Measurements from ENCODE around the gene CIT.

The CIT gene

GRCh38 chr12:119828300-119828699, 48.8 kb downstream of the CIT start:
- no peaks in the 10 kb centered on the region for H3K9me3 ChIP-seq (ENCODE audit: control insufficient read depth, insufficient read depth, low read length)
- no peak overlapping the region for H3K9ac ChIP-seq (ENCODE audit: low read depth, low read length)
- H3K4me3 ChIP-seq (ENCODE audit: low read depth, low read length), result no peak overlapping the region
- H3K27me3 ChIP-seq (ENCODE audit: control insufficient read depth, insufficient read depth, low read length), result no peaks in the 10 kb centered on the region
- no peaks in the 10 kb centered on the region for H3K4me1 ChIP-seq (ENCODE audit: control insufficient read depth, insufficient read depth, low read length)
- no peak overlapping the region for H3K27ac ChIP-seq (ENCODE audit: low read depth, low read length)
- H3K36me3 ChIP-seq (ENCODE audit: control insufficient read depth, insufficient read depth, low read length), result peaks cover 57% of the 10 kb centered on the region

- no peak overlapping the region for H3K9ac ChIP-seq (ENCODE audit: low read depth, low read length)
- H3K36me3 ChIP-seq (ENCODE audit: control insufficient read depth, insufficient read depth, low read length), result peaks cover 58% of the 10 kb centered on the region
- H3K9me3 ChIP-seq (ENCODE audit: control insufficient read depth, insufficient read depth, low read length), result no peaks in the 10 kb centered on the region
- H3K27ac ChIP-seq (ENCODE audit: low read depth, low read length), result no peak overlapping the region
- H3K4me1 ChIP-seq (ENCODE audit: control insufficient read depth, insufficient read depth, low read length), result no peaks in the 10 kb centered on the region
- H3K4me3 ChIP-seq (ENCODE audit: low read depth, low read length), result no peak overlapping the region
- no peaks in the 10 kb centered on the region for H3K27me3 ChIP-seq (ENCODE audit: control insufficient read depth, insufficient read depth, low read length)
Observed at GRCh38 chr12:119827760-119828159, 49.4 kb downstream of the CIT start.

GRCh38 chr12:119826661-119827445, 50.3 kb downstream of the CIT start:
- Histone ChIP-seq H3K4me1 (ENCODE audit: control insufficient read depth, insufficient read depth, low read length) (no peaks in the 10 kb centered on the region), H3K4me3 (ENCODE audit: low read depth, low read length) (no peak overlapping the region), H3K36me3 (ENCODE audit: control insufficient read depth, insufficient read depth, low read length) (peaks cover 59% of the 10 kb centered on the region), H3K27ac (ENCODE audit: low read depth, low read length) (no peak overlapping the region), H3K9me3 (ENCODE audit: control insufficient read depth, insufficient read depth, low read length) (no peaks in the 10 kb centered on the region), H3K27me3 (ENCODE audit: control insufficient read depth, insufficient read depth, low read length) (no peaks in the 10 kb centered on the region), H3K9ac (ENCODE audit: low read depth, low read length) (no peak overlapping the region)

GRCh38 chr12:119825262-119825661, 51.9 kb downstream of the CIT start:
- Histone ChIP-seq H3K27ac (ENCODE audit: low read depth, low read length) (no peak overlapping the region), H3K27me3 (ENCODE audit: control insufficient read depth, insufficient read depth, low read length) (no peaks in the 10 kb centered on the region), H3K36me3 (ENCODE audit: control insufficient read depth, insufficient read depth, low read length) (peaks cover 52% of the 10 kb centered on the region), H3K4me3 (ENCODE audit: low read depth, low read length) (no peak overlapping the region), H3K9me3 (ENCODE audit: control insufficient read depth, insufficient read depth, low read length) (no peaks in the 10 kb centered on the region), H3K4me1 (ENCODE audit: control insufficient read depth, insufficient read depth, low read length) (no peaks in the 10 kb centered on the region), H3K9ac (ENCODE audit: low read depth, low read length) (no peak overlapping the region)

GRCh38 chr12:119822046-119822445, 55.1 kb downstream of the CIT start:
- Histone ChIP-seq H3K9ac (ENCODE audit: low read depth, low read length) (no peak overlapping the region), H3K36me3 (ENCODE audit: control insufficient read depth, insufficient read depth, low read length) (peaks cover 59% of the 10 kb centered on the region), H3K9me3 (ENCODE audit: control insufficient read depth, insufficient read depth, low read length) (no peaks in the 10 kb centered on the region), H3K27me3 (ENCODE audit: control insufficient read depth, insufficient read depth, low read length) (no peaks in the 10 kb centered on the region), H3K4me1 (ENCODE audit: control insufficient read depth, insufficient read depth, low read length) (no peaks in the 10 kb centered on the region), H3K4me3 (ENCODE audit: low read depth, low read length) (no peak overlapping the region), H3K27ac (ENCODE audit: low read depth, low read length) (no peak overlapping the region)

- Histone ChIP-seq H3K27me3 (ENCODE audit: control insufficient read depth, insufficient read depth, low read length) (no peaks in the 10 kb centered on the region), H3K4me1 (ENCODE audit: control insufficient read depth, insufficient read depth, low read length) (no peaks in the 10 kb centered on the region), H3K9me3 (ENCODE audit: control insufficient read depth, insufficient read depth, low read length) (no peaks in the 10 kb centered on the region), H3K4me3 (ENCODE audit: low read depth, low read length) (no peak overlapping the region), H3K27ac (ENCODE audit: low read depth, low read length) (no peak overlapping the region), H3K9ac (ENCODE audit: low read depth, low read length) (no peak overlapping the region), H3K36me3 (ENCODE audit: control insufficient read depth, insufficient read depth, low read length) (peaks cover 52% of the 10 kb centered on the region)
Observed at GRCh38 chr12:119819322-119819721, 57.8 kb downstream of the CIT start.

- H3K4me3 ChIP-seq (ENCODE audit: low read depth, low read length), result no peak overlapping the region
- no peaks in the 10 kb centered on the region for H3K27me3 ChIP-seq (ENCODE audit: control insufficient read depth, insufficient read depth, low read length)
- peaks cover 46% of the 10 kb centered on the region for H3K36me3 ChIP-seq (ENCODE audit: control insufficient read depth, insufficient read depth, low read length)
- no peaks in the 10 kb centered on the region for H3K9me3 ChIP-seq (ENCODE audit: control insufficient read depth, insufficient read depth, low read length)
- H3K27ac ChIP-seq (ENCODE audit: low read depth, low read length), result no peak overlapping the region
- H3K9ac ChIP-seq (ENCODE audit: low read depth, low read length), result no peak overlapping the region
- H3K4me1 ChIP-seq (ENCODE audit: control insufficient read depth, insufficient read depth, low read length), result no peaks in the 10 kb centered on the region
Observed at GRCh38 chr12:119817546-119818343, 59.4 kb downstream of the CIT start.

- Histone ChIP-seq H3K4me3 (ENCODE audit: low read depth, low read length) (no peak overlapping the region), H3K27ac (ENCODE audit: low read depth, low read length) (no peak overlapping the region), H3K36me3 (ENCODE audit: control insufficient read depth, insufficient read depth, low read length) (peaks cover 7% of the 10 kb centered on the region; the same call in 1 of the 2 replicates)
Observed at GRCh38 chr12:119809023-119809422, 68.1 kb downstream of the CIT start.

GRCh38 chr12:119808441-119808840, 68.7 kb downstream of the CIT start:
- Histone ChIP-seq H3K36me3 (ENCODE audit: control insufficient read depth, insufficient read depth, low read length) (peaks cover 7% of the 10 kb centered on the region; the same call in 1 of the 2 replicates), H3K27me3 (ENCODE audit: control insufficient read depth, insufficient read depth, low read length) (no peaks in the 10 kb centered on the region), H3K27ac (ENCODE audit: low read depth, low read length) (no peak overlapping the region), H3K4me3 (ENCODE audit: low read depth, low read length) (no peak overlapping the region), H3K4me1 (ENCODE audit: control insufficient read depth, insufficient read depth, low read length) (peaks cover 16% of the 10 kb centered on the region), H3K9me3 (ENCODE audit: control insufficient read depth, insufficient read depth, low read length) (peaks cover 9% of the 10 kb centered on the region; the same call in 1 of the 2 replicates), H3K9ac (ENCODE audit: low read depth, low read length) (no peak overlapping the region)

More at GRCh38 chr12:119809023-119809422, 68.1 kb downstream of the CIT start:
- Histone ChIP-seq H3K9me3 (ENCODE audit: control insufficient read depth, insufficient read depth, low read length) (peaks cover 9% of the 10 kb centered on the region; the same call in 1 of the 2 replicates), H3K4me1 (ENCODE audit: control insufficient read depth, insufficient read depth, low read length) (peaks cover 11% of the 10 kb centered on the region), H3K9ac (ENCODE audit: low read depth, low read length) (no peak overlapping the region), H3K27me3 (ENCODE audit: control insufficient read depth, insufficient read depth, low read length) (no peaks in the 10 kb centered on the region)

- H3K4me3 ChIP-seq (ENCODE audit: low read depth, low read length), result no peak overlapping the region
- peaks cover 5% of the 10 kb centered on the region; the same call in 1 of the 2 replicates for H3K36me3 ChIP-seq (ENCODE audit: control insufficient read depth, insufficient read depth, low read length)
- H3K4me1 ChIP-seq (ENCODE audit: control insufficient read depth, insufficient read depth, low read length), result peaks cover 17% of the 10 kb centered on the region
- no peak overlapping the region for H3K27ac ChIP-seq (ENCODE audit: low read depth, low read length)
- H3K9me3 ChIP-seq (ENCODE audit: control insufficient read depth, insufficient read depth, low read length), result peaks cover 9% of the 10 kb centered on the region; the same call in 1 of the 2 replicates
- no peaks in the 10 kb centered on the region for H3K27me3 ChIP-seq (ENCODE audit: control insufficient read depth, insufficient read depth, low read length)
- no peak overlapping the region for H3K9ac ChIP-seq (ENCODE audit: low read depth, low read length)
Observed at GRCh38 chr12:119807380-119807779, 69.7 kb downstream of the CIT start.

All from HUES48 (cell line).